Endothelial cell (in vitro differentiated cells): ENCODE results near the gene PDE1A. TPM values are rescaled to one million over a fixed set of nuclear protein-coding genes. Genes with fewer than 3 reads are reported as not detected.

Experiments used
- DNase-seq: peaks from one replicate; pipeline ENCODE4 v3.0.0; 2021; ENCODE audit warnings: low spot score
- H3K27ac Mint-ChIP-seq: one replicate; pipeline ENCODE4 v1.8.0; 2021; ENCODE audit warnings: mixed read lengths, inconsistent platforms; ENCODE audit not compliant: unreplicated experiment
- H3K27me3 Mint-ChIP-seq: one replicate; pipeline ENCODE4 v1.8.0; 2021; ENCODE audit warnings: mild to moderate bottlenecking, moderate library complexity, mixed read lengths, inconsistent platforms; ENCODE audit not compliant: unreplicated experiment
- H3K36me3 Mint-ChIP-seq: one replicate; pipeline ENCODE4 v1.8.0; 2021; ENCODE audit warnings: mild to moderate bottlenecking, low read depth, mixed read lengths, inconsistent platforms; ENCODE audit not compliant: unreplicated experiment
- H3K4me1 Mint-ChIP-seq: one replicate; pipeline ENCODE4 v1.8.0; 2021; ENCODE audit warnings: mild to moderate bottlenecking, mixed read lengths, inconsistent platforms; ENCODE audit not compliant: unreplicated experiment
- H3K4me3 Mint-ChIP-seq: one replicate; pipeline ENCODE4 v1.8.0; 2021; ENCODE audit warnings: mild to moderate bottlenecking, mixed read lengths, inconsistent platforms; ENCODE audit not compliant: unreplicated experiment
- H3K9me3 Mint-ChIP-seq: one replicate; pipeline ENCODE4 v1.8.0; 2021; ENCODE audit warnings: mixed read lengths, inconsistent platforms; ENCODE audit not compliant: unreplicated experiment
- CTCF ChIP-seq: fragments of 200-600 bp; sonication (generic); IDR thresholded peaks from one replicate; pipeline ENCODE4 v1.5.0; 2021; ENCODE audit warnings: antibody characterized with exemption; ENCODE audit not compliant: unreplicated experiment
- total RNA-seq: library from RNA; stranded (reverse); fragmentation: NEBNext Ultra II Directional; extraction: Animal tissue kit (Norgen Biotek cat#: 25700); gene quantifications from one replicate; pipeline ENCODE4 v1.2.1, GENCODE V29; 2021; ENCODE audit not compliant: unreplicated experiment

Gene PDE1A
- total RNA-seq, 1 donor from 2014 or later: 21.6 TPM

GRCh38 chr2:182166406-182166805 is 260.4 kb downstream of the PDE1A start:
- no peaks in the 10 kb centered on the region for H3K36me3 Mint-ChIP-seq
- no peak for TF ChIP-seq CTCF
- H3K27me3 Mint-ChIP-seq: peaks cover 2% of the 10 kb centered on the region
- no peak overlapping the region for H3K4me3 Mint-ChIP-seq
- H3K27ac Mint-ChIP-seq: no peak overlapping the region
- H3K4me1 Mint-ChIP-seq: no peaks in the 10 kb centered on the region
- no peaks in the 10 kb centered on the region for H3K9me3 Mint-ChIP-seq
- DNase-seq: no peak

- Mint-ChIP-seq H3K36me3 (no peaks in the 10 kb centered on the region), H3K27me3 (peaks cover 2% of the 10 kb centered on the region), H3K9me3 (no peaks in the 10 kb centered on the region), H3K27ac (no peak overlapping the region), H3K4me1 (no peaks in the 10 kb centered on the region), H3K4me3 (no peak overlapping the region)
- DNase-seq: no peak
- no peak for TF ChIP-seq CTCF
Observed at GRCh38 chr2:182165202-182165601, 261.6 kb downstream of the PDE1A start.

GRCh38 chr2:182164686-182165085 is 262.1 kb downstream of the PDE1A start:
- no peak for DNase-seq
- no peak overlapping the region for H3K4me3 Mint-ChIP-seq
- H3K36me3 Mint-ChIP-seq: no peaks in the 10 kb centered on the region
- H3K27me3 Mint-ChIP-seq: peaks cover 2% of the 10 kb centered on the region
- no peak overlapping the region for H3K27ac Mint-ChIP-seq
- no peak for TF ChIP-seq CTCF
- no peaks in the 10 kb centered on the region for H3K4me1 Mint-ChIP-seq
- H3K9me3 Mint-ChIP-seq: no peaks in the 10 kb centered on the region

GRCh38 chr2:182163878-182164277 is 263.0 kb downstream of the PDE1A start:
- Mint-ChIP-seq H3K4me3 (no peak overlapping the region), H3K27me3 (peaks cover 2% of the 10 kb centered on the region), H3K4me1 (no peaks in the 10 kb centered on the region), H3K9me3 (no peaks in the 10 kb centered on the region), H3K27ac (no peak overlapping the region), H3K36me3 (no peaks in the 10 kb centered on the region)
- no peak for TF ChIP-seq CTCF
- no peak for DNase-seq

GRCh38 chr2:182148344-182148743 is 278.5 kb downstream of the PDE1A start:
- Mint-ChIP-seq H3K27ac (no peak overlapping the region), H3K36me3 (no peaks in the 10 kb centered on the region), H3K4me3 (no peak overlapping the region), H3K4me1 (peaks cover 3% of the 10 kb centered on the region), H3K27me3 (no peaks in the 10 kb centered on the region), H3K9me3 (no peaks in the 10 kb centered on the region)
- DNase-seq: no peak
- no peak for TF ChIP-seq CTCF
